ENCODE results near the gene ZBTB47.

Gene ZBTB47

DNA sequence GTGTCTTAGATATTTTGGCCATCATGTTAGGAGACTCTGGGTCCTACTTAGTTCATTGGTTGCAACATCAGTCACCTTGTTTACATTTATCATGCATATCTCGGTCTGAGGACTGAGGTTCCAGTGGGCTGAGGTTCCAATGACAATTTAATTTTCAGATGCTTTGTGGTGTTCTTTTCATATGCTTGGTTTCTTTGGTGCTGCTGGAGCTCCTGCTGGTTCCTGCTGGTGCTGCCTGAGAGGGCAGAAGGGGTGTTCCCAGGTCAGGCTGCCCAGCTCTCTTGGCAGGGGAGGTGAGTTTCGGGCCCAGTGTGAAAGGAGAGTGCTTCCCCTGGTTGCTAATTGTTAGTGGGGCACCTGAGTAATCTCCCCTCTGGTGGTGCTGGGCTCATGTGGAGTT lies 24.9 kb downstream of the ZBTB47 start:
- H3K4me3 ChIP-seq (ENCODE audit: low read depth in 1 of 2, low read length in 2 of 2), result no peak overlapping the region
- H3K27me3 ChIP-seq (ENCODE audit: low read depth, low read length), result no peaks in the 10 kb centered on the region
- no peak overlapping the region for H3K27ac ChIP-seq (ENCODE audit: low read length)
- peaks cover 0 to 5% of the 10 kb centered on the region in 2 donors for H3K9me3 ChIP-seq (ENCODE audit: control insufficient read depth in 1 of 2, low read length in 2 of 2)
- H3K36me3 ChIP-seq (ENCODE audit: control insufficient read depth in 1 of 2, insufficient read depth in 2 of 2, low read length in 2 of 2), result no peaks in the 10 kb centered on the region
- no peaks in the 10 kb centered on the region for H3K4me1 ChIP-seq (ENCODE audit: control insufficient read depth in 1 of 2, insufficient read depth in 2 of 2, low read length in 2 of 2)

DNA sequence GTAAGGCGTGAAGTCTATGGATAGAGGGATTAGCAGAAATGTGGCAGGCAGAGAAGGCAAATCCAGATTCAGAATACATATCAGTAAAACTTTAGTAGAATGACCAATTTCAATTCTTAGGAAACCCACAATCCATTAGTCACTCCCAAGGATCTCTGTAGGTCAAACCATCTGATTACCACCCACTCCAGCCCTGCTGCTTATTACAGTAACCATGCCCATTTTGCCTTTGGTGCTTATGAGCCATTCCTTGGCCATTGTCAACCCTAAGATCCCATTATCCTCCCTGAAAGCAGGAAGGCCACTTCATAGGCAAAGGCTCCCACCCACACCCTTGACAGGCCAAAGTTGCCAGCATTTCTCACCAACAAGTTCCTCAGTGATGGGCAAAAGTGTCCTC lies 26.8 kb downstream of the ZBTB47 start:
- Histone ChIP-seq H3K9me3 (ENCODE audit: control insufficient read depth in 1 of 2, low read length in 2 of 2) (peaks cover 0 to 5% of the 10 kb centered on the region in 2 donors), H3K27ac (ENCODE audit: low read length) (no peak overlapping the region), H3K4me1 (ENCODE audit: control insufficient read depth in 1 of 2, insufficient read depth in 2 of 2, low read length in 2 of 2) (peaks cover 0 to under 1% of the 10 kb centered on the region in 2 donors), H3K27me3 (ENCODE audit: low read depth, low read length) (no peaks in the 10 kb centered on the region), H3K36me3 (ENCODE audit: control insufficient read depth in 1 of 2, insufficient read depth in 2 of 2, low read length in 2 of 2) (no peaks in the 10 kb centered on the region), H3K4me3 (ENCODE audit: low read depth in 1 of 2, low read length in 2 of 2) (no peak overlapping the region)

DNA sequence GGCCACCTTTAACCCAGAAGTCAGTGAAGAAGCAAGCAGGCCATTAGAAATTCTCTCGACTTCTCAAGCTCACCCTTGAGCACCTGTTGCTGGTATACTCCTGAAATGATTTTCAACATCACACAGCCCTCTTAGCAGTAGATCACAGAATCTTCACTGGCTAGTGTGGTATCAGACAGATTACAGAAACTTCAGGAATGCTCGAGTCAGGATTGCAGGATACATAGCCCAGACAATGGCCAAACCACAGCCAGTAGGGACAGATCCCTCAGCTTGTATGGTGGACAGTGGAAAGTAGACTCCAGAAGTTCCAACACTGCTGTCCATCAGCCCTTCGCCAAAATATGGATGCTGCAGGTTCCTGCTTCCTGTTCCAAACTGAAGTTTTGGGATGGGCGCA lies 27.3 kb downstream of the ZBTB47 start:
- Histone ChIP-seq H3K27me3 (ENCODE audit: low read depth, low read length) (peaks cover 3% of the 10 kb centered on the region), H3K4me3 (ENCODE audit: low read depth in 1 of 2, low read length in 2 of 2) (no peak overlapping the region), H3K9me3 (ENCODE audit: control insufficient read depth in 1 of 2, low read length in 2 of 2) (peaks cover 0 to 3% of the 10 kb centered on the region in 2 donors), H3K36me3 (ENCODE audit: control insufficient read depth in 1 of 2, insufficient read depth in 2 of 2, low read length in 2 of 2) (no peaks in the 10 kb centered on the region), H3K4me1 (ENCODE audit: control insufficient read depth in 1 of 2, insufficient read depth in 2 of 2, low read length in 2 of 2) (peaks cover 0 to 6% of the 10 kb centered on the region in 2 donors), H3K27ac (ENCODE audit: low read length) (no peak overlapping the region)

GRCh38 chr3:42681361-42682038 lies 28.0 kb downstream of the ZBTB47 start:
- Histone ChIP-seq H3K27me3 (ENCODE audit: low read depth, low read length) (peaks cover 6% of the 10 kb centered on the region), H3K27ac (ENCODE audit: low read length) (no peak overlapping the region), H3K4me3 (ENCODE audit: low read depth in 1 of 2, low read length in 2 of 2) (no peak overlapping the region), H3K9me3 (ENCODE audit: control insufficient read depth in 1 of 2, low read length in 2 of 2) (peaks cover 0 to 2% of the 10 kb centered on the region in 2 donors), H3K4me1 (ENCODE audit: control insufficient read depth in 1 of 2, insufficient read depth in 2 of 2, low read length in 2 of 2) (peaks cover 0 to 12% of the 10 kb centered on the region in 2 donors), H3K36me3 (ENCODE audit: control insufficient read depth in 1 of 2, insufficient read depth in 2 of 2, low read length in 2 of 2) (no peaks in the 10 kb centered on the region)

DNA sequence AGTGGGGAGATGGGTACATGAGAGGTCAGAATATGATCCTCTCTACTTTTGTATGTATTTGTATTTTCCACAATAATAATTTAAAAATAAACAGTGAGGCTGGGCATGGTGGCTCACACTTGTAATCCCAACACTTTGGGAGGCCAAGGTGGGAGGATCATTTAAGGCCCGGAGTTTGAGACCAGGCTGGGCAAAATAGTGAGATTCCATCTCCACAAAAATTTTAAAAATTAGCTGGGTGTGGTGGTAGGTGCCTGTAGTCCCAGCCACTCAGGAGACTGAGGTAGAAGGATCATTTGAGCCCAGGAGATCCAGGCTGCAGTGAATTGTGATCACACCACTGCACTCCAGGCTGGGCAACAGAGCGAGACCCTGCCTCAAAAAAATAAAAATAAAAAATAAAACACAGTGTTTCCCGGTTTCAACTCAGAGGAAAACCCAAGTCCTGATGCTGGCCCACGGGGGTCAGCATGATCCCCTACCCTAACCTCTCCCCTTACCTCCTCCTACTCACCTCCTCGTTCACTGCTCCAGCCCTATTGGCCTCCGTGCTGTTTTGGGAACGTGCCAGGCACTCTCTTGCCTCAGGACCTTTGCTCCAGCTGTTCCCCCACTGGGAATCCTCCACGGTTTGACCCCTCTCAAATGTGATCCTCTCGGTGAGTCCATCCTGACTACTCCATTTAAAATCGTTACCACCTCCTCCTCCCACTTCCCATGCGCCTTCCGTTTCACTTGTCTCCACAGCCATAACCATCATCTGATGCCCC lies 29.0 kb downstream of the ZBTB47 start:
- Histone ChIP-seq H3K4me3 (ENCODE audit: low read depth in 1 of 2, low read length in 2 of 2) (no peak overlapping the region), H3K4me1 (ENCODE audit: control insufficient read depth in 1 of 2, insufficient read depth in 2 of 2, low read length in 2 of 2) (peaks cover 0 to 12% of the 10 kb centered on the region in 2 donors), H3K27me3 (ENCODE audit: low read depth, low read length) (peaks cover 6% of the 10 kb centered on the region), H3K36me3 (ENCODE audit: control insufficient read depth in 1 of 2, insufficient read depth in 2 of 2, low read length in 2 of 2) (no peaks in the 10 kb centered on the region), H3K9me3 (ENCODE audit: control insufficient read depth in 1 of 2, low read length in 2 of 2) (peaks cover 0 to 2% of the 10 kb centered on the region in 2 donors), H3K27ac (ENCODE audit: low read length) (no peak overlapping the region)

GRCh38 chr3:42683875-42684598 lies 30.5 kb downstream of the ZBTB47 start:
- Histone ChIP-seq H3K4me3 (ENCODE audit: low read depth in 1 of 2, low read length in 2 of 2) (no peak overlapping the region), H3K27ac (ENCODE audit: low read length) (no peak overlapping the region), H3K4me1 (ENCODE audit: control insufficient read depth in 1 of 2, insufficient read depth in 2 of 2, low read length in 2 of 2) (peaks cover 0 to 12% of the 10 kb centered on the region in 2 donors), H3K36me3 (ENCODE audit: control insufficient read depth in 1 of 2, insufficient read depth in 2 of 2, low read length in 2 of 2) (no peaks in the 10 kb centered on the region), H3K27me3 (ENCODE audit: low read depth, low read length) (peaks cover 6% of the 10 kb centered on the region), H3K9me3 (ENCODE audit: control insufficient read depth in 1 of 2, low read length in 2 of 2) (no peaks in the 10 kb centered on the region)

DNA sequence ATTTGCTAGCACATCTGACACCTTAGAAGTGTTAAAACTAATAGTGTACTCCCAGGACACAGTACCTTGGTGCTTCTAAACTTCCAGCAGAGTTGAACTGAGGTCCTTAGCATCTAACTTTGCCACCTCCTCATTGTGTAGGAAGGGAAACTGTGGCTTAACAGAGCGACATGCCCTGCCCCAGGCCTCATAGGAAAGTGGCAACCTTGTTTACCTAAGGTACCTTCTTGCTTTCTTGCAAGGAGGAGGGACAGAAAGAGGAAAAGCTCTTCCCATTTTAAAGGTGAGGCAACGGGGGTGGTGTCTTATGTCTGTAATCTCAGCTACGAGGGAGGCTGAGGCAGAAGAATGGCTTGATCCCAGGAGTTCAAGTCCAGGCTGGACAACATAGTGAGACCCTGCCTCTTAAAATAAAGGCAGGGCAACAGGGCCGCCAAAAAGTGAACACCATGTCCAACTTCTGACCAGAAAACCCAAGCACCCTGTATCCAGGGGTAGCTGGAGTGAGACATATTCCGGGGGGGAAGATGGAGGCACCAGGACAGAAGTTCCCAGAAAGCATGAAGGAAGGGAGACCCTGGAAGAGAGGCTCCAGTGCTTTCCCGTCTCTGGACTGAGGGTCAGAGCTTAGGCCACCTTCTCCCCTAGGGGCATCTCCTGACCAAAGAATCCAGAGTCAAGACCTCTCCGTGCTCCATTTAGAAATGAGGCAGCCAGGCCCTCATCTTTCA lies 31.3 kb downstream of the ZBTB47 start:
- H3K36me3 ChIP-seq (ENCODE audit: control insufficient read depth in 1 of 2, insufficient read depth in 2 of 2, low read length in 2 of 2), result no peaks in the 10 kb centered on the region
- H3K4me1 ChIP-seq (ENCODE audit: control insufficient read depth in 1 of 2, insufficient read depth in 2 of 2, low read length in 2 of 2), result peaks cover 0 to 12% of the 10 kb centered on the region in 2 donors
- peaks cover 6% of the 10 kb centered on the region for H3K27me3 ChIP-seq (ENCODE audit: low read depth, low read length)
- no peak overlapping the region for H3K27ac ChIP-seq (ENCODE audit: low read length)
- H3K9me3 ChIP-seq (ENCODE audit: control insufficient read depth in 1 of 2, low read length in 2 of 2), result no peaks in the 10 kb centered on the region
- H3K4me3 ChIP-seq (ENCODE audit: low read depth in 1 of 2, low read length in 2 of 2), result peak overlapping the region in 1 of 2 donors; percentile 43

GRCh38 chr3:42685363-42685881 lies 31.9 kb downstream of the ZBTB47 start, which contains the start of gene KLHL40:
Gene KLHL40 (plus strand): TSS chr3:42685537. CDS start chr3:42685619, 82 bp downstream.
- Histone ChIP-seq H3K4me3 (ENCODE audit: low read depth in 1 of 2, low read length in 2 of 2) (peak within 1 kb of the TSS in 1 of 2 donors; percentile 43), H3K9me3 (ENCODE audit: control insufficient read depth in 1 of 2, low read length in 2 of 2) (no peaks in the 10 kb centered on the region), H3K27ac (ENCODE audit: low read length) (no peak within 1 kb of the TSS), H3K4me1 (ENCODE audit: control insufficient read depth in 1 of 2, insufficient read depth in 2 of 2, low read length in 2 of 2) (peaks cover 0 to 12% of the 10 kb centered on the region in 2 donors), H3K27me3 (ENCODE audit: low read depth, low read length) (peaks cover 10% of the 10 kb centered on the region), H3K36me3 (ENCODE audit: control insufficient read depth in 1 of 2, insufficient read depth in 2 of 2, low read length in 2 of 2) (no peaks in the 10 kb centered on the region)

- H3K4me1 ChIP-seq (ENCODE audit: control insufficient read depth in 1 of 2, insufficient read depth in 2 of 2, low read length in 2 of 2), result peaks cover 0 to 12% of the 10 kb centered on the region in 2 donors
- H3K9me3 ChIP-seq (ENCODE audit: control insufficient read depth in 1 of 2, low read length in 2 of 2), result no peaks in the 10 kb centered on the region
- peak overlapping the region in 1 of 2 donors; percentile 43 for H3K4me3 ChIP-seq (ENCODE audit: low read depth in 1 of 2, low read length in 2 of 2)
- H3K27ac ChIP-seq (ENCODE audit: low read length), result no peak overlapping the region
- peaks cover 10% of the 10 kb centered on the region for H3K27me3 ChIP-seq (ENCODE audit: low read depth, low read length)
- no peaks in the 10 kb centered on the region for H3K36me3 ChIP-seq (ENCODE audit: control insufficient read depth in 1 of 2, insufficient read depth in 2 of 2, low read length in 2 of 2)
These were observed 32.7 kb downstream of the ZBTB47 start for GRCh38 chr3:42685891-42686820.
